ENCODE measurements around the gene ANKUB1.

ANKUB1 gene

DNA sequence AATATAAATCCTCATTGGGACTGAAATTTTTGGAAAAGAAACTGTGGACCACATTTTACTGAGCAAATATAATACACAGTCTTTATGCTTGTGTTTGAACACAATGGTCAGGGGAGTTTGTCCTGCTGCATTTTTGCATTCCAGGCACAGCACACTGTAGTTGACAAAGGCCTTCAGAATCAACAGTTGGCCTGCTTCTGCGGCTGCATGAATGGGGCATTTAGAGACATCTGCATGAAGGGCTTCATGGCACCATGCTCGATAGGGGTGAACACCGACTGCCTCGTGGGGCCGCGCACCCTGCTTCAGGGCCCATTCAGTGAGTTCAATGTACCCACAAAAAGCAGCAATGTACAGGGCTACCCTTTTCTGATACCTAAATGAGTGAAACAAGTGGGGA lies 24.6 kb downstream of the ANKUB1 start:
- Histone ChIP-seq H3K4me3 (no peak overlapping the region), H3K27ac (no peak overlapping the region)

DNA sequence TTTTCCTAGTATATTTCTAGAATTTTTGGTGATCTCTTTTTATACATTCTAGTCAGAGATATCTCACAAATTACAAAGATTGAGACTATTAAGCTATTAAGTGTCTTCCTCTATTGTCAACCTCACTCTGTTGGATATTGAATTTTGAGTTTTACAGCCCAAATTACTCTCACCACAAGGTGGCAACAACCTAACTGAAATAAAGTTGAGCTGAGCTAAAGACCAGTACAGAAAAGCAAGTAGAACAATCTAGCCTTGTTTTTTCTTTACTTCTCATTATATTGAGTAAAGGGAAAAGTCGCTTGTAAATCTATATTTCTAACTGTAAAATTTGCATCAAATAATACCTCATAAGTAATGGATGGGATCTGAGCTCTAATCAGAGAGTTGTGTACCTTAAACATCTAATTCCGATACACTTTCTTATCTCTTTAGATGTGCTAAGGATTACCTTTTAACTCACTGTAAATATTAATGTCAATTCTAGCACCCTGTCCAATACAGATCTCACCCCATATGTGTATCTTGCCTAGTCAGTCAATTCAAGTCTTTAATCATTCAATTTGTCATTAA lies 26.5 kb downstream of the ANKUB1 start:
- H3K4me3 ChIP-seq: no peak overlapping the region
- H3K27ac ChIP-seq: no peak overlapping the region

DNA sequence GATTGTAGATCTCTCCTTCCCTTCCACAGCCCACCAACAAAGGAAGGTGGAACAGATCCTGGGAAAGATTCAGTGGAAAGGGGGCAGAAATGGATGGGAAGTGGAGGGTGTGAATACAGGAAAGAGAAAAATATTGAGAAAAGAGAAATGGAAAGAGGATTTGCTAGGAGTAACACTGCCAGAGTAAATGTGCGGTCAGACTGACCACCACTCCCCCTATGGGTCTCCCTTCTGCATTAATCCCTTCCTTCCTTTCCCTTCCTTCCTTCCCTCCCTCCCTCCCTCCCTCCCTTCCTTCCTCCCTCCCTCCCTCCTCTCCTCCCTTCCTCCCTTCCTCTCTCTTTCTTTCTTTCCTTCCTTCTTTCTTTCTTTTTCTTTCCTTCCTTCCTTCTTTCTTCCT lies 28.1 kb downstream of the ANKUB1 start:
- Histone ChIP-seq H3K27ac (no peak overlapping the region), H3K4me3 (no peak overlapping the region)

DNA sequence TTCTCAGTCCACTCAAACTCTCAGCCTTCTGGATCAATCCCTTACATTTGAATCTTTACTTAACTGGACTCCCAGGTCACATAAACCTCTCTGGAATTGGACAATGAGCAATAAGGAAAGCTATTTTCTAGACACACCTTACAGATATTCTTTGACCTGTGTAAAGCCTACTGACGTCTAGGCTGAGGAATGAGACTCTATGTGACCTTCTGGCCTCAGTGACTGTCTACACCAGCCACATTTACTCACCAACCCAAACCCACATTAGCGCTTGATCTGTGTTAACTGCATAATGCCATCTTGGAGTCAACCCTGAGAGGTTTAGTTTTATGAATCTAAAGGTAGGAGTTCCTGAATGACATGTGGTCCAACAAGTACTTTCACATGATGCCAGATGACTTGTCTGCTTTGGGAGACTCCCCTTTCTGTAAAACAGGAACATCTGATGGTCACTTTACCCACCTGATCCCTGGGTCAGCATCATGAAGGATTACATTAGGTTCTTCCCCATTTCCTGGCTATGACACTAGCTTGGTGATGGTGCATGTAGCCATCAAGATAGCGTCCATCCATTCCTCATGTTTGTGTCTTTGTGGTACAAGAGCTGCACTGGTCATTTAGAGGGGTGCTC lies 28.7 kb downstream of the ANKUB1 start:
- H3K4me3 ChIP-seq: no peak overlapping the region
- no peak overlapping the region for H3K27ac ChIP-seq

DNA sequence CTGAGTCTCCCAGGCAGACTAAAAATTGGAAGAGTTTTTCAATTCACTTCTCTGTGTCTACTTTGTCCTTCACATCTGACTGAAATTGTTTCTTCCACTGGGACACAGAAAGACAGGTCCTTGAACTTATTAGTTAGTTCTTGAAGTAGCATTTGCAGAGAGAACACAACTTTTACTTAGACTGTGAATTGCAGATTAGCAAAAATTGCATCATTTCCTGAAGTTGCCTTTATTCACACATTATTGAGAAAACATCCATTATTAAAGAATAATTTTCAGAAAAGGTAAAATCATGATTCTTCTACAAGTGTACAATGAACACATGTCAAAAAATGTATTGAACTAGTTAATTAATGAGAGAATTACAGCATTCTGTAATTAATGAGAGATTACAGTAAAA lies 38.6 kb downstream of the ANKUB1 start:
- no peak overlapping the region for H3K27ac ChIP-seq
- H3K4me3 ChIP-seq: no peak overlapping the region

DNA sequence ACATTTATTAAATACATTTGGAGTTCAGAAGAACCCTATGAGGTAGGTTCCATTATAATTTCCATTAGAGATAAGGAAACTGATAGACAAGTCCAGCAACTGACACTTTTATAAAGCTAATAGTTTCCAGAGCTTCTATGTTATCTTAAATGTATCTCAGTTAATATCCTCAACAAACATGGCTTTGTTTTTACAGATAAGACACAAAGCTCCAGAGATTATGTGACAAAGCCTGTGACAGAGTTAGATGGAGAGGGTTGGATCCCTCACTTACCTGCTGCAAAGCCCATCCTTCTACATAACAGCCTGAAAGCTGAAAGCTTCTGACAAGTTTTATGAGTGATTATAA lies 39.6 kb downstream of the ANKUB1 start:
- Histone ChIP-seq H3K4me3 (peak overlapping the region; percentile 58 to 94 (median 69)), H3K27ac (peak overlapping the region in 17 of 21 experiments; percentile 43 to 88 (median 83))

DNA sequence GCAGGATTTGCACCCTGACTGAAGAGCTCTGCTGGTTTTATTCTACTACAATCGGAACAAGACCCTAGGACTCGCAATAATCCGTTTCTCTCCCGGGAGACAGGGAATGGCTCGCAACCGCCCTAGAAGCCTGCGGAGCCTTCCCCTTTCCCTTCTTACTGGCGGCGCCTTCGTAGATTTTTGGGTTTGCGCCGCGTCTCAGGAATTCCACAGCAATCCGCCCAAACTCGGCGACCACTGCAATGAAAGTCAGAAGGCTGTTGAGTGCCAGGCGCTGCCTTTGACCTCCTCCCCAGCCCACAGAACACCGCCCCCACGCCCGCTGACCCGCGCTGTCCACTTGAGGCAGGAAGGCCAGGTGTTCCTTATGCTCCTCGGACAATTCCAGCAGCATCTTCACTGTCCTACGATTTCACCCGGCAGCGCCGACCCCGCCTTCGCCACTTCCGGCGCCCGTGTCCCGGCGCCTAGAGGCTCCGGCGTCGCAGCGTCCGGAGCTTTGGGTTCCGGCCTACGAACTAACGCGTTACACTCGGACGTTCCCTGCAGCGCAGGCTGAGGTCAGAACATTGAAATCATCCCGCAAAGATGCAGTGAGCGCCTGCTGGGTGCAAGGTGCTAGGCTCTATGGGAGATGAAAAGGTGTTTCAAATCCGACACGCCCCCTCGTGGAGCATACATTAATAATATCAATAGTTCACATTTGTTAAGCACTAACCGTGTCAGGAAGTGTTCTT lies 40.1 kb downstream of the ANKUB1 start, which contains the start of gene COMMD2:
Gene COMMD2, minus strand, starts transcription at position 439 of the 737 bp plus-strand sequence. Its CDS starts 45 bp downstream, at position 394.
- H3K4me3 ChIP-seq: peak within 1 kb of the TSS; percentile 58 to 94 (median 69)

DNA sequence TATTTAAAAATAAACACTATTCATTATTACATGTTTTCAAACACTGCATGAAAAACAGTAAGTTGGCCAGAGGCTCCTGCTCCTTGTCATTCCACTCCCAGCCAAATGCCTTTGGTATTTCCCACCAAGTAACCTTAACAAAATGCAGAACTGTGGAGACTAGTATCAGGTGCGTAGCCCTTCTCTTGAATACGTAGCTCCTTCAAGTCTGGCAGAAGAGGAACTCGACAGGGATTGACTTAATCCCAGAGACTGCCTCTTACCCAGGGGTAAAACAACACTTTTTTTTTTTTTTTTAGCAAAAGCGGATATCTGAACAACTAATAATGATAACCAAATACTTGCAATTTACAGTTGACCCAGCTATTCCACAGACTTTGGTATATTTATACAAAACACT lies 40.8 kb downstream of the ANKUB1 start:
- peak overlapping the region in 18 of 21 experiments; percentile 43 to 88 (median 80) for H3K27ac ChIP-seq
- peak overlapping the region; percentile 58 to 94 (median 69) for H3K4me3 ChIP-seq

More for the DNA sequence above, 40.1 kb downstream of the ANKUB1 start, which contains the start of gene COMMD2:
- H3K27ac ChIP-seq: peak within 1 kb of the TSS; percentile 8 to 88 (median 80)

DNA sequence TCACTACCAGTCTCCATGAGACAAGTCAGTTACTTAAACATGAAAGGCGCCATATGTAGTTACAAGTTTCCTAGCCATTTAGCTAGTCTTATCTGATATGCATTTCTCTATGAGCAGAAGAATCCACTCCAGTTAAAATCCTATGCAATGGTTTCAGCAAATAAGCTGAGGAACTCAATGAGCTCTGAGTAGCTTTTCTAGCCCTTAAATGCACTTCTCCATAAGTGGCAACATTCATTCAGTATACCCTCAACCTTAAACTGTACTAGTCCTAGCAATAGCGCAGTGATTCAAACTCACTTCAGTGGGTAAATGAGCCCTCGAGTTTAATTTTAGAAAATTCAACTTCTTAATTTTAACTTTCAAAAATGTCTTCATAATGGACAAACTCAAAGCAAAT lies 47.7 kb downstream of the ANKUB1 start:
- Histone ChIP-seq H3K4me3 (no peak overlapping the region), H3K27ac (peak overlapping the region in 1 of 21 experiments; percentile 50)

DNA sequence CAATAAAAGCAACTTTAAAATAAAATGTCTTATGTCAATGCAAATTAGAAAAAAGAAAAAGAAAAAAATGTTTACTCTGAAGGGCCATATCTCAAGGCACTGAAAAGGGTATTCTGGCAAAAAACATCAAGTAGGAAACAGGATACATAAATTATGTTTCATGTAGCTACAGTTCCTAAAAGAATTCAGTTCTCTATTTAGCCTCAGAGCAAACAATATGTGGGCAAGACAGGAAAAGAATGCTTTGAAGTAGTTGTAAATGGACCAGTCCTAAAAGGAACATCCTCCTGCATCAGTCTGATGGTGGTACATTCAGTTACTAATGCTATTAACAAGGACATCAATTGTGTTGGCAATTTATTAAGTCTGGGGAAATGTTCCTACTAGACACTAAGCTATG lies 48.2 kb downstream of the ANKUB1 start:
- H3K27ac ChIP-seq: no peak overlapping the region
- no peak overlapping the region for H3K4me3 ChIP-seq

DNA sequence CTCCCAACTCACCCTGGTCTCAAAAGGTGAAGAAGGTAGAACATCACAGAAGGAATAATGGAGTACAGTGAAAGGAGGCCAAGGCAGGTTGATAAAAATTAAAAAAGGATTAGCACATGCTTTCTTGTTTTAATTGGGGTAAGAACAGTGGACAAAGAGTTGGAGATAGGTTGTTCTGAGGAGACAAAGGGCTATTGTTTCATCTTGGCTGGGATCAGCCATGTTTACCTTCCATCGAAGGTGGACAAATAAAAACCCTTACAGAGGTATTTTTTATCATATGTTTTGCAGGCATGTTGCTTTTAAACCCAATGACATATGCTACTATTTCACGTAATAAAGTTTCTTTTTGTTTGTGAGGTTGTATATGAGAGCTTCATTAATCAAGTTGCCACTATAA lies 53.0 kb downstream of the ANKUB1 start:
- no peak overlapping the region for H3K27ac ChIP-seq
- H3K4me3 ChIP-seq: no peak overlapping the region

DNA sequence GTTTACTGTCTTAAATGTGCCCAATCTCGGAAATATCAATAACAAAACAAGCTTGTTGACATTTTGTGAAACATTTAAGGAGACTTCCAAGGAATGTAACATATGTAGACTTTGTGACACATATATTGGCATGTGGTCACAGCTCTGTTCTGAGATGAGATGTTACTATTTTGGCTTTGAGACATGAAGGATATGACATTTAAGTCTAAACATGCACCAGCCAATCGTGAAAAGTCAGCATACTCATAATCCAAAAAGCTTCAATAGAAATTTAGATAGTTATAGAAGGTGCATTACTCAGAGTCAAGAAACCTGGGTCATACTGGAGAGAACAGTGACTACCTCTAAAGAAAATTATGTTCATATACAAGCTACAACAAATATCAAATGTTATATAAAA lies 53.5 kb downstream of the ANKUB1 start:
- Histone ChIP-seq H3K27ac (no peak overlapping the region), H3K4me3 (no peak overlapping the region)

DNA sequence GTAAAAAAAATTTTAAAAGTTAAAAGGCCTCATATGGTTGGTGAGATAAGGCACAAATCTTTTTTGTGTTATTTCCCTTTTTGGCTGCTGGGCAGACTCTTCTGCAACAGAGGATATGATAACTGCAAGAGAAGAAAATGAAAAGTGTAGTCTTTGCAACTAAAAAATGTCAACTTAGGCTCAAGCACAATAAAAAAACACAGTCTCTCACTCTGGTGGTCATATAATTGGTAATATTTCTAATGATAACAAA lies 55.5 kb downstream of the ANKUB1 start:
- Histone ChIP-seq H3K27ac (peak overlapping the region in 1 of 21 experiments; percentile 17), H3K4me3 (no peak overlapping the region)

DNA sequence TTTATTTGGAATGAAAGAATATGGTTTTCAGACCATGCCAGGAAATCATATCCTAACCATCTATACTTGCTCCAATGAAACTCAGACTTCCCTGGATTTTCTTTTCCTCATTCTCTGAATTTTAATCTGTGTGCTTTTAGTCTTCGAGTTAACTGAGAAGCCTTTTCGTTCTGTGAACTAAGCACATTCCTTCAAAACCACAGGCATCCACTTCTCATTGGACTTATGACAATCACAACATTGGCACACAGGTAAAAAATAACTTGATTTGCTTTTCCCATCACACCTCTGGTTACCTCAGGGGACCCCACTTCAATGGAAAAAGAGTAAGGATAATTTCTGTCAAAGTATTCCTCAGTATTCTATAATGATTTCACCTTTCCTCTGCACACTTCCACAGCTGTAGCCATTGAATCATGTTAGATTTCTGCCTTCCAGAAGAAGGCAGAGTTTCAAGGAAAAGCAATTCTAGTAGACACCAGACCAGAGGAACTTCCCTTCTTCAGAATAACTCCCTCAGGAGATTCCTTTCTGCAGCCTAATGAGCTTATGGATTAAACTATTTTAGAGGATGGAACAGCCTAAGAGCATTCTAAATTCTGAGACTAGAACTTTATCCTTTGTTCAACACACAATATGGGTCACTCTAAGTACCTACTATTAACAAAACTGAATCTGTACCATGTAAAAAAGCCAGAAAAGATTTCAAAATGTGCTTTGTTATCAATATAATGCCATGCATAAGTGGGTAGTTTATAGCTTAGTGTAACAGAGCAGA lies 56.0 kb downstream of the ANKUB1 start:
- no peak overlapping the region for H3K4me3 ChIP-seq
- peak overlapping the region in 1 of 21 experiments; percentile 17 for H3K27ac ChIP-seq

DNA sequence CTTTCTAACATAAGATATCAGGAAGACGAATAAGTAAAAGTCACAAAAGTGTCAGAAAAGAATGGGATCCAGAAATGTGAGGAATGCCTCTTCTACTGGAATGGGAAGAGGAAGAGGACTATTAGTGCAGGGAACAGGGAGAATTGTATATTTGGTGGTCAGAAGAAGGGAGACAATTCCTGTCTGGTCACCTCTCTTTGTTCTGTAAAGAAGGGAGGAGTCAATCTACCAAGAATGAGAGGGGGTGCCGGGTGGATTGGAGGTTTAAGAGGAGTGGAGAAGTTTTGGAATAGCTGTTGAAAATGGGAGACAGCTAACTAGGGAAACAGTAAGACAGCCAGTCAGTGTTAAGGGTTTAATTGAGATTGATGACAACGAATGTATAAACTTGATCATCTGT lies 60.1 kb downstream of the ANKUB1 start:
- Histone ChIP-seq H3K27ac (no peak overlapping the region), H3K4me3 (no peak overlapping the region)

DNA sequence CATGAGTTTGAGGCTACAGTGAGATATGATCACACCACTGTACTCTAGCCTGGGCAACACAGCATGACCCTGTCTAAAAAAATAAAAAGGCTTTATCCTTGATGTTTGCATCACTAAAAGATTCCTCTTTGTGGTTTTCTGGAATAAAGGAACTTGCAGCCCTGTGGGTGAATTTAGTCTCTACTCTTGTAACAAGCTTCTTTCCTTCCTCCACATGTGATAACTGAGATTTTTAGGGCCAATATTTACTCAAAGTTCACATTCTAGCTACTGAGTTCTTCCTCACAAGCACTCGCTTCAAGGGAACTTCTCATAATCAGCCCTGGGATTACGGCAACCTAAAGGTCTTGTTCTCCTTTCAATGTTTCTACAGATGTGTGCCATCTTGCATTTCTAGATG lies 64.7 kb downstream of the ANKUB1 start:
- H3K27ac ChIP-seq: no peak overlapping the region
- H3K4me3 ChIP-seq: no peak overlapping the region

DNA sequence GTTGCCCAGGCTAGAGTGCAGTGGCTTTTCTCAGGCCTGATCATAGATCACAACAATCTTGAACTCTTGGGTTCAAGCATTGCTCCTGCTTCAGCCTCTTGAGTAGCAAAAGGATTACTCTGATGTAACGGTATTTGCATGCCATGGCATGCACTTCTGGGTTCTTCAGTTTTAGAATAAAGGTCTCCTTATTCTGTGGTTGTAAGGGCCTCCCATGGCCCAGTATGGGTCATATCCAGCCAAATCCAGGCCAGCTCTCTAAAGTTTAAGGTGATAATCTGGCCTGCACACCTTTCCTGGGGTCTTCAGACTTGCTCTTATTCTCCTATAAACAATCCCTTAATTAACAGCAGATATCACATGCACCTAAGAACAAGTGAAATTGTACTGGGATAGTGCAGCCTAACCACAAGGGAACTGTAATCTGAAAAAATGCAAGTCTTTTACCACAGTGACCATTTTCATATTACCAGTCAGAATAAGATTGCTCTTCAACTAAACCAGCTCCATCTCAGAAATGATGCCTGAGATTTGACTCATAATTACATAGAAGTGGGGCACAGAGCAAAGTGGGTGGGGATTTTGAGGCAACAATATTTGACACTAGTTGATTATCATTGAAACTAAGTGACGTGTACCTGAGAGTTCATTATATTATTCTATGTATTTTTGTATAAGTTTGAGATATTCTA lies 65.5 kb downstream of the ANKUB1 start:
- Histone ChIP-seq H3K4me3 (no peak overlapping the region), H3K27ac (no peak overlapping the region)

DNA sequence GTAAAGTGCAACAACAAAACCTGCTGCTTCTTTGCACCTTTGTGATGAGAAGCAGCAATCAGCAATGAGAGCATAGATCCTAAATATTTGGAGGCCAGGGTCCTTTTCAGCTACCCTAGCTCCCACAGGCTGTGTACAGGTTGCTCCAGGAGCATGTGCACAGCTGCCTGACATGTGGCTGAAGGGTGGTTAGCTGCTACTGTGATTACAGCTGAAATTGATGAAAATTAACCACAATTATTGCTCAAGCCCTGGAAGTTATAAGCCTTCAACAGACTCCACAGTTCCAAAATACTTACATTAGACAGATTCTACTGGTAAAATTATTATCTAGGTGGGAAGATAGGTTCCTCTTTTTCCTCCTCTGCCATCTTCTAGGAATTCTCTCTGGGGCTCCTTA lies 68.6 kb downstream of the ANKUB1 start:
- Histone ChIP-seq H3K4me3 (no peak overlapping the region), H3K27ac (no peak overlapping the region)

DNA sequence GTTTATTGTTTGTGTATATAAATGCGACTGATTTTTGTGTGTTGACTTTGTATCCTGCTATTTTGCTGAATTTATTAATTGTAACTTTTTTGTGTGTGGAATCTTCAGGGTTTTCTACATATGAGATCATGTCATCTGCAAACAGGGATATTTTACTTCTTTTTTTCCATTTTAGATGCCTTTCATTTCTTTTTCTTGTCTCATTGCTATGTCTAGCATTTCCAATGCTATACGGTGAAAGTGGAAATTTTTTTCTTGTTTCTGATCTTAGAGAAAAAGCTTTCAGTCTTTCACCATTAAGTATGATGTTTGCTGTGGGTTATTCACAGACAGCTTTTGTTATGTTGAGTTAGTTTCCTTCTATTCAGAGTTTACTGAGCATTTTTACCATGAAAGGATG lies 71.4 kb downstream of the ANKUB1 start:
- Histone ChIP-seq H3K27ac (no peak overlapping the region), H3K4me3 (no peak overlapping the region)
